ENCODE data around the gene MRPS18C. TPM values are rescaled to one million over a fixed set of nuclear protein-coding genes. Genes with fewer than 3 reads are reported as not detected.

Gene MRPS18C
- total RNA-seq, result 14.7 and 18.4 TPM in 2 replicates

DNA sequence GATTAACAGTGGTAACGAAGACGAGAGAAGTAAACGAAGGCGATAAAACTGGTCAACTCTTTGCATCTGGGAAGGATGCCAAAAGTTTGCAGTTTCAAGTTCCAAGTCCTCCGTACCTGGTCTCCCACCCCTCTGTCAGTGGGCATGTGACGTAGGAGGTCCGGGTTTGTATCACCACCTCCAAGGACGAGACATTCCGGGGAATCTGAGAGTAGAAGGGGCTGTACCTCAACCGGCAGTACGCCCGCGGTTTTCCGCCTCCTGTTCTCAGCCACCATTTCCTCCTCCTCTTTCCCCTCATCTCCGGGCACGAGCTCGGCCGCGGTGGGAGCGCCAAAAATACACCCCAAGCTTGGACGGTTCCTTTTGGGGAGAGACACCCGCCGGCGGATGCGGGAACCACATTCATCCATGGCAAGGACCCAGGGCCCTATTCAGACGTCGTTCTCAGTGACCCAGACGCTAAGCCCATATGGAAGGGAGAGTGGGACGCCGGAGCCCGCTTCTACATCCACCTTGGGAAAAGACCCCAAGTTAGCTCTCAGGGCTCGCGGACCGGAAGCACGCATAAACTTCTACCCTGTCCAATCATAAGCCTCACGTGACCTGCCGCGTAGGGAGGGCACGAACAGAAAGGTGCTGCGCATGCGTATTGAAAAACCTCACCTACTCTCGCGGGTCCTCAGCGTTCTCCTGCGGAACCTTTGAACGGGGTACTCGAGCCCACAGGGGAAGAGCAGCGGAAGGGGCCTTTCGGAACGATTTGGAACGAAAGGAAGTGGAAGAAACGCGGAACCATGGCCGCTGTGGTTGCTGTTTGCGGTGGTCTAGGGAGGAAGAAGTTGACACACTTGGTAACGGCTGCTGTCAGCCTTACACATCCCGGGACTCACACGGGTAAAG, at the start of gene MRPS18C, which contains the start of gene HELQ:
Gene MRPS18C, plus strand, starts transcription at position 778 of the 903 bp plus-strand sequence. Its CDS starts 20 bp downstream, at position 798.
Gene HELQ, minus strand, starts transcription at position 543 of the 903 bp plus-strand sequence. Its CDS starts 130 bp downstream, at position 413.

GRCh38 chr4:83484500-83485461, 28.9 kb downstream of the MRPS18C start, which contains the start of gene ABRAXAS1:
Gene ABRAXAS1 (minus strand): TSS chr4:83485100. CDS start chr4:83485072, 28 bp downstream.

Other genes starting within 250 kb of the MRPS18C start
- gene COQ2, start 171.3 kb upstream of the MRPS18C start, total RNA-seq, result 7.8 and 12.3 TPM in 2 replicates
- 13.1 and 15.2 TPM in 2 replicates for gene HPSE, start 121.2 kb upstream of the MRPS18C start, total RNA-seq
- gene HELQ, start 235 bp upstream of the MRPS18C start, total RNA-seq, result 6.3 and 10.5 TPM in 2 replicates
- gene ABRAXAS1, start 29.0 kb downstream of the MRPS18C start, total RNA-seq, result 9.9 and 11.0 TPM in 2 replicates
- gene GPAT3, start 80.0 kb downstream of the MRPS18C start, total RNA-seq, result 0.72 and 1.3 TPM in 2 replicates